Motor neuron (in vitro differentiated cells): ENCODE measurements around the gene INAFM2. TPM values are rescaled to one million over a fixed set of nuclear protein-coding genes. Genes with fewer than 3 reads are reported as not detected.

ENCODE experiments used
- ATAC-seq, 8 experiments: fragments of 200-7000 bp; cut with Tn5 transposase; replicated peaks in 6 of 8; 2 replicates each; pipeline ENCODE4 v1.8.0; 2021; ENCODE audit warnings: mild to moderate bottlenecking in 8 of 8, moderate library complexity in 8 of 8
- H3K27ac ChIP-seq, 2 donors: fragments of 250-450 bp; sonication (Bioruptor Pico); 2 replicates each; pipeline ENCODE4 v1.9.0; 2021; ENCODE audit warnings: antibody characterized with exemption in 2 of 2, mild to moderate bottlenecking in 2 of 2, moderate library complexity in 1 of 2
- H3K4me1 ChIP-seq, 2 donors: fragments of 250-450 bp; sonication (Bioruptor Pico); replicated peaks in 1 of 2; 2 replicates each; pipeline ENCODE4 v1.6.1; 2021; ENCODE audit warnings: antibody characterized with exemption in 2 of 2, mild to moderate bottlenecking in 2 of 2, moderate library complexity in 1 of 2
- H3K4me3 ChIP-seq, 5 donors: fragments of 250-450 bp; sonication (Bioruptor Pico); 2 replicates each; pipeline ENCODE4 v1.9.0; 2021; ENCODE audit warnings: antibody characterized with exemption in 5 of 5, mild to moderate bottlenecking in 5 of 5, moderate library complexity in 4 of 5
- WGBS, 10 experiments: fragments of 450-650 bp; shearing (Covaris generic); methylation state at CpG; one replicate each; pipeline ENCODE4 v1.0.0; 2022; 5-methylcytosine and 5-hydroxymethylcytosine counted together
- in situ Hi-C, 9 experiments: fragments of 400-800 bp; cut with MboI; loops; one replicate each; pipeline ENCODE4 v1.15.0; 2021; ENCODE audit warnings: low sequenced_read_pairs in 9 of 9, low pct_unique_long_range_greater_than_20kb in 2 of 9; ENCODE audit not compliant: unreplicated experiment in 9 of 9
- total RNA-seq, 8 experiments: library from RNA; unstranded; fragments of 300-600 nt; gene quantifications; 2 replicates each; pipeline versions ENCODE4 v1.2.3 to v1.2.4, GENCODE V29; 2022

Gene INAFM2
- total RNA-seq, 8 experiments from 2014 or later = 6.5 to 16.8 (median 13.4) TPM

DNA sequence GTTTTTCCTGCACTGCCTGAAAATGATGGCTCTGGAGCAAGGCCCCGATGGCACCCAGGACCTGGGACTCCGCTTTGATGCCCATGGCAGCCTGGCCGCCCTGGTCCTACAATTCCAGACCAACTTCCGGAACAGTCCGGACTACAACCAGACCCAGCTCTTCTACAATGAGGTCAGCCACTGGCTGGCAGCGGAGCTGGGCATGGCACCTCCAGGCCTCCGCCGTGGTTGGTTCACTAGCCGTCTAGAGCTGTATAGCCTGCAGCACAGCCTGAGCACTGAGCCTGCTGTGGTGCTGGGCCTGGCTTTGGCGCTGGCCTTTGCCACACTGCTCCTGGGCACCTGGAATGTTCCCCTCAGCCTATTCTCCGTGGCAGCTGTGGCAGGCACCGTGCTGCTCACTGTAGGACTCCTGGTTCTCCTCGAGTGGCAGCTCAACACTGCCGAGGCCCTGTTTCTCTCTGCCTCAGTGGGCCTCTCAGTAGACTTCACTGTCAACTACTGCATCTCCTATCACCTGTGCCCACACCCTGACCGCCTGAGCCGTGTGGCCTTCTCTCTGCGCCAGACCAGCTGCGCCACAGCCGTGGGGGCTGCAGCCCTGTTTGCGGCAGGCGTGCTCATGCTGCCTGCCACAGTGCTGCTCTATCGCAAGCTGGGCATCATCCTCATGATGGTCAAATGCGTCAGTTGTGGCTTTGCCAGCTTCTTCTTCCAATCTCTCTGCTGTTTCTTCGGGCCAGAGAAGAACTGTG lies 45.4 kb downstream of the INAFM2 start:
- 60 to 95% (median 80%) methylated on average over 1 to 8 of the region's 24 CpGs; no CpG with 5 or more reads in 3 of the 10 experiments for WGBS, 10 experiments
- in situ Hi-C loops = no loop called here
- H3K4me3 ChIP-seq = no peak overlapping the region
- H3K27ac ChIP-seq = no peak overlapping the region
- no peak for ATAC-seq
- peaks cover 0 to 3% of the 10 kb centered on the region in 2 donors for H3K4me1 ChIP-seq

- no peak overlapping the region for H3K4me3 ChIP-seq
- H3K27ac ChIP-seq = no peak overlapping the region
- ATAC-seq = no peak
- in situ Hi-C loops = no loop called here
- peaks cover 0 to 3% of the 10 kb centered on the region in 2 donors for H3K4me1 ChIP-seq
- 40 to 100% methylated on average over 1 of the region's 10 CpGs; no CpG with 5 or more reads in 8 of the 10 experiments for WGBS, 10 experiments
These were observed 46.0 kb downstream of the INAFM2 start for GRCh38 chr15:40369474-40369869.

DNA sequence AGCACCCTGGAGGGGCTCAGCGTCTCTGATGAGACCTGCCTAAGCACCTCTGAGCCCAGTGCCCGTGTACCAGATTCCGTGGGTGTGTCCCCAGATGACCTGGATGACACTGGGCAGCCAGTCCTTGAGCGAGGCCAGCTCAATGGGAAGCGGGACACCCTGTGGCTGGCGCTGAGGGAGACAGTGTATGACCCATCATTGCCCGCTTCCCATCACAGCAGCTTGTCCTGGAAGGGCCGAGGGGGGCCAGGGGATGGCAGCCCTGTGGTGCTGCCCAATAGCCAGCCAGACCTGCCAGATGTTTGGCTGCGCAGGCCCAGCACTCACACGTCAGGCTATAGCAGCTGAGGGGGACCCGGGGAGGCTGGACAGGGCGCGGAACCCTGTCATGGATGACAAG lies 46.5 kb downstream of the INAFM2 start:
- 40 to 81% (median 67%) methylated on average over 2 to 3 of the region's 13 CpGs; no CpG with 5 or more reads in 6 of the 10 experiments for WGBS, 10 experiments
- in situ Hi-C loops = no loop called here
- no peak overlapping the region for H3K4me3 ChIP-seq
- no peak overlapping the region for H3K27ac ChIP-seq
- H3K4me1 ChIP-seq = peaks cover 0 to 3% of the 10 kb centered on the region in 2 donors
- ATAC-seq = no peak

- ATAC-seq = no peak
- Histone ChIP-seq H3K4me3 (no peak overlapping the region), H3K4me1 (peaks cover 0 to 3% of the 10 kb centered on the region in 2 donors), H3K27ac (no peak overlapping the region)
- WGBS, 10 experiments = 14 to 88% (median 42%) methylated on average over 2 of the region's 2 CpGs; no CpG with 5 or more reads in 2 of the 10 experiments
- in situ Hi-C loops = no loop called here
These were observed 49.5 kb downstream of the INAFM2 start for GRCh38 chr15:40372981-40373380.

Other genes starting within 250 kb of the INAFM2 start
- gene BMF, start 214.8 kb upstream of the INAFM2 start, total RNA-seq = 10 to 100 TPM in 4 of 8 experiments, 1 to 10 TPM in 4; 2.0 to 32.7 (median 10.7) TPM
- gene BUB1B, start 162.6 kb upstream of the INAFM2 start, total RNA-seq = 10 to 100 TPM in 3 of 8 experiments, 1 to 10 TPM in 4, under 1 TPM in 1; 0.31 to 39.0 (median 3.7) TPM
- gene PAK6, start 84.6 kb upstream of the INAFM2 start, total RNA-seq = 10 to 100 TPM in 1 of 8 experiments, 1 to 10 TPM in 5, under 1 TPM in 2; 0.56 to 13.1 (median 2.3) TPM
- gene ANKRD63, start 40.6 kb upstream of the INAFM2 start, total RNA-seq = under 1 TPM in 3 of 8 experiments, not detected in 5; 0.17 to 0.66 (median 0.27) TPM
- gene PLCB2, start 15.8 kb upstream of the INAFM2 start, total RNA-seq = 1 to 10 TPM in 6 of 8 experiments, under 1 TPM in 2; 0.87 to 3.3 (median 1.6) TPM
- 10 to 100 TPM in 1 of 8 experiments, 1 to 10 TPM in 3, under 1 TPM in 4; 0.50 to 32.6 (median 1.9) TPM for gene CCDC9B, start 17.2 kb downstream of the INAFM2 start, total RNA-seq
- gene PHGR1, start 27.3 kb downstream of the INAFM2 start, total RNA-seq = under 1 TPM in 1 of 8 experiments, not detected in 7; 0.81 TPM
- gene DISP2, start 34.5 kb downstream of the INAFM2 start, total RNA-seq = 1 to 10 TPM in 6 of 8 experiments, under 1 TPM in 2; 0.17 to 9.1 (median 5.3) TPM
- gene KNSTRN, start 59.0 kb downstream of the INAFM2 start, total RNA-seq = 10 to 100 TPM; 19.5 to 63.3 (median 29.3) TPM
- gene IVD, start 82.1 kb downstream of the INAFM2 start, total RNA-seq = 10 to 100 TPM; 20.3 to 93.9 (median 33.7) TPM
- gene BAHD1, start 117.3 kb downstream of the INAFM2 start, total RNA-seq = 10 to 100 TPM; 10.4 to 24.9 (median 20.2) TPM
- 10 to 100 TPM in 1 of 8 experiments, 1 to 10 TPM in 7; 2.1 to 12.0 (median 6.0) TPM for gene CHST14, start 147.3 kb downstream of the INAFM2 start, total RNA-seq
- 10 to 100 TPM; 13.9 to 34.6 (median 21.1) TPM for gene CCDC32, start 241.3 kb downstream of the INAFM2 start, total RNA-seq
- 10 to 100 TPM in 6 of 8 experiments, 1 to 10 TPM in 2; 8.5 to 12.6 (median 11.1) TPM for gene RPUSD2, start 245.6 kb downstream of the INAFM2 start, total RNA-seq